ENCODE data around the gene NME1. TPM values are rescaled to one million over a fixed set of nuclear protein-coding genes. Genes with fewer than 3 reads are reported as not detected.
"Not testable (repeated sequence)": the region's sequence is repeated elsewhere in the genome, so short reads cannot be mapped to it uniquely, and the experiment has no call there.

The NME1 gene
- total RNA-seq: 98.0 TPM
- 10 to 100 TPM; 54.2 to 74.6 (median 57.4) TPM for polyA plus RNA-seq (ENCODE audit: insufficient read depth in 1 of 8, insufficient read length in 8 of 8, low replicate concordance in 1 of 8)
- long read RNA-seq, donor 1, transcript NME1-203 (5 exons, 940 nt): major isoform, 28 of 29 reads
- long read RNA-seq, donor 1, partial matches to known transcripts: 0 of 29 reads
- long read RNA-seq, donor 1, other reads (novel, unspliced or antisense): 0 of 29 reads
- long read RNA-seq, donor 2, transcript NME1-203 (5 exons, 940 nt): major isoform, 8 of 8 reads
- long read RNA-seq, donor 2, partial matches to known transcripts: 0 of 8 reads
- long read RNA-seq, donor 2, other reads (novel, unspliced or antisense): 0 of 8 reads
- long read RNA-seq, donor 3, transcript NME1-203 (5 exons, 940 nt): major isoform, 57 of 63 reads
- long read RNA-seq, donor 3, partial matches to known transcripts: 5 of 63 reads
- long read RNA-seq, donor 3, other reads (novel, unspliced or antisense): 0 of 63 reads
- long read RNA-seq, donor 4, transcript NME1-203 (5 exons, 940 nt): major isoform, 66 of 68 reads
- long read RNA-seq, donor 4, partial matches to known transcripts: 0 of 68 reads
- long read RNA-seq, donor 4, other reads (novel, unspliced or antisense): 0 of 68 reads
- long read RNA-seq, donor 5, transcript NME1-203 (5 exons, 940 nt): major isoform, 156 of 185 reads
- long read RNA-seq, donor 5, partial matches to known transcripts: 26 of 185 reads
- long read RNA-seq, donor 5, other reads (novel, unspliced or antisense): 0 of 185 reads
- long read RNA-seq, donor 6, transcript NME1-203 (5 exons, 940 nt): major isoform, 157 of 176 reads
- long read RNA-seq, donor 6, partial matches to known transcripts: 15 of 176 reads
- long read RNA-seq, donor 6, other reads (novel, unspliced or antisense): 0 of 176 reads
- long read RNA-seq, donor 7, transcript NME1-203 (5 exons, 940 nt): major isoform, 103 of 125 reads
- long read RNA-seq, donor 7, partial matches to known transcripts: 19 of 125 reads
- long read RNA-seq, donor 7, other reads (novel, unspliced or antisense): 0 of 125 reads
- long read RNA-seq, donor 8, transcript NME1-203 (5 exons, 940 nt): major isoform, 47 of 56 reads
- long read RNA-seq, donor 8, partial matches to known transcripts: 8 of 56 reads
- long read RNA-seq, donor 8, other reads (novel, unspliced or antisense): 0 of 56 reads
- long read RNA-seq, donor 9, transcript NME1-203 (5 exons, 940 nt): major isoform, 54 of 72 reads
- long read RNA-seq, donor 9, transcript NME1-202 (6 exons, 986 nt): minor isoform, 7 of 72 reads
- long read RNA-seq, donor 9, partial matches to known transcripts: 10 of 72 reads
- long read RNA-seq, donor 9, other reads (novel, unspliced or antisense): 0 of 72 reads
- long read RNA-seq, donor 10, transcript NME1-203 (5 exons, 940 nt): major isoform, 86 of 115 reads
- long read RNA-seq, donor 10, partial matches to known transcripts: 24 of 115 reads
- long read RNA-seq, donor 10, other reads (novel, unspliced or antisense): 0 of 115 reads
- long read RNA-seq, donor 11, transcript NME1-203 (5 exons, 940 nt): major isoform, 53 of 66 reads
- long read RNA-seq, donor 11, partial matches to known transcripts: 12 of 66 reads
- long read RNA-seq, donor 11, other reads (novel, unspliced or antisense): 0 of 66 reads

DNA sequence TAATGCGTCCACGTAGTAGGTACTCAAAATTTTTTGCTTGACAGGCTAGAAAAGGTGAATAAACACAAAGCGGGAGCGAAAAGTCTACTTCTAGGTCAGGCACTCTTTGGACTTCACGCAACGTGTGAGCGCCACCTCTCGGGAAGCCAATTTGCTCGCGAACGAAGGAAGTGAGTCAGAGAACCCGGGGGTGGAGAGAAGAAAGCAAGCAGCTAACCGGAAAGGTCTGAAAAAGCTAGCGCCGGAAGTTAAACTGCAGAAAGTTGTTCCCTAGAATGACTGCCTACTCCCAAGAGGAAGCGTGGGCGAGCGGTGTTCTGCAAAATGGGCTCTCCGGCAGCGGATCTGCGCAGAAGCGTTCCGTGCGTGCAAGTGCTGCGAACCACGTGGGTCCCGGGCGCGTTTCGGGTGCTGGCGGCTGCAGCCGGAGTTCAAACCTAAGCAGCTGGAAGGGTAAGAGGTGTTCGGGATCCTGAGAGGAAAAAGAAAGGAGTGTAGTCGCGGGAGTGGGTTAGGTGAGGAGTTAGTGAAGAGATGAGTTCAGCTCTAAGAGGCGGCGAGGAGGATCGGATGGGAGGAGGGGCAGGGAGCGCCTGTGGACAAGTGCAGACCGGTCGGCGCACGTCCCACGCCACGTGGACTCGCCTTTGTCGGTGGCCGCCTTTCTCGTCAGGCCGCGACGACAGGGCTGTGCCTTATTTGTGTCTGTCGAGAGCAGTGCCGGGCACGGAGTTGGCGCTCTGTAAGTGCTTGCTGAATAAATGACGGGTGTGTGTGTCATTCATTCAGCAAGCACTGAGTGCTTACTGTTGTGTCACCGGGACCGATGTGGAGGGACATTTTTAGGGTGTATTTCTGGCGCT lies at the start of gene NME1:
Gene NME1, plus strand, starts transcription at position 350 of the 863 bp plus-strand sequence. CDS start 2,096 bp downstream, outside the sequence.
- Histone ChIP-seq H3K27me3 (ENCODE audit: control insufficient read depth, insufficient read depth, low read length) (no peaks in the 10 kb centered on the region), H3K9me3 (replicated peaks; ENCODE audit: control insufficient read depth, low read depth, low read length) (no peaks in the 10 kb centered on the region)
- 0% methylated on average over 54 of the region's 60 CpGs for WGBS (ENCODE audit: insufficient coverage)

DNA sequence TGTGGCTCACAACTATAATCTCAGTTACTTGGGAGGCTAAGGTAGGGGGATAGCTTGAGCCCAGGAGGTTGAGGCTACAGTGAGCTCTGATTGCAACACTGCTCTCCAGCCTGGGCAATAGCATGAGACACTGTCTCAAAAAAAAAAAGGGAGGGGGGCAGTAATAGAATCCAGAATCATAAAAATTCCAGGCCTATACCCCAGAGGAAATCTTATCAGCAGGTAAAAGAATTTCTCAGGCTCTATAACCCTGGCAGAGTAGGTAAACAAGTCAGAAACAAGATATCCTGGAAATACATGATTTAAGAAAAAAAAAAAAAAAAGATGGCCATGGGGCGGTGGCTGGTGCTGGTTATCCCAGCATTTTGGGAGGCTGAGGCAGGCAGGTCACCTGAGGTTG lies 45.6 kb upstream of the NME1 start:
- WGBS (ENCODE audit: insufficient coverage): 100% methylated on average over 1 of the region's 1 CpG
- H3K36me3 ChIP-seq (ENCODE audit: control insufficient read depth, insufficient read depth, low read length): peaks cover 4% of the 10 kb centered on the region
- no peaks in the 10 kb centered on the region for H3K27me3 ChIP-seq (ENCODE audit: control insufficient read depth, insufficient read depth, low read length)
- no peaks in the 10 kb centered on the region for H3K9me3 ChIP-seq (replicated peaks; ENCODE audit: control insufficient read depth, low read depth, low read length)
- no peak overlapping the region for H3K27ac ChIP-seq (ENCODE audit: low read length)
- DNase-seq: no peak
- no peak overlapping the region for H3K4me3 ChIP-seq (ENCODE audit: low read length)
- H3K4me1 ChIP-seq (ENCODE audit: control insufficient read depth, insufficient read depth, low read length): peaks cover 9% of the 10 kb centered on the region

More for the DNA sequence above, at the start of gene NME1:
- DNase-seq: peak; percentile 100
- peaks cover 5% of the 10 kb centered on the region for H3K4me1 ChIP-seq (ENCODE audit: control insufficient read depth, insufficient read depth, low read length)
- H3K27ac ChIP-seq (ENCODE audit: low read length): peak within 1 kb of the TSS; percentile 97
- peak within 1 kb of the TSS; percentile 87 for H3K4me3 ChIP-seq (ENCODE audit: low read length)
- peaks cover 11% of the 10 kb centered on the region for H3K36me3 ChIP-seq (ENCODE audit: control insufficient read depth, insufficient read depth, low read length)

DNA sequence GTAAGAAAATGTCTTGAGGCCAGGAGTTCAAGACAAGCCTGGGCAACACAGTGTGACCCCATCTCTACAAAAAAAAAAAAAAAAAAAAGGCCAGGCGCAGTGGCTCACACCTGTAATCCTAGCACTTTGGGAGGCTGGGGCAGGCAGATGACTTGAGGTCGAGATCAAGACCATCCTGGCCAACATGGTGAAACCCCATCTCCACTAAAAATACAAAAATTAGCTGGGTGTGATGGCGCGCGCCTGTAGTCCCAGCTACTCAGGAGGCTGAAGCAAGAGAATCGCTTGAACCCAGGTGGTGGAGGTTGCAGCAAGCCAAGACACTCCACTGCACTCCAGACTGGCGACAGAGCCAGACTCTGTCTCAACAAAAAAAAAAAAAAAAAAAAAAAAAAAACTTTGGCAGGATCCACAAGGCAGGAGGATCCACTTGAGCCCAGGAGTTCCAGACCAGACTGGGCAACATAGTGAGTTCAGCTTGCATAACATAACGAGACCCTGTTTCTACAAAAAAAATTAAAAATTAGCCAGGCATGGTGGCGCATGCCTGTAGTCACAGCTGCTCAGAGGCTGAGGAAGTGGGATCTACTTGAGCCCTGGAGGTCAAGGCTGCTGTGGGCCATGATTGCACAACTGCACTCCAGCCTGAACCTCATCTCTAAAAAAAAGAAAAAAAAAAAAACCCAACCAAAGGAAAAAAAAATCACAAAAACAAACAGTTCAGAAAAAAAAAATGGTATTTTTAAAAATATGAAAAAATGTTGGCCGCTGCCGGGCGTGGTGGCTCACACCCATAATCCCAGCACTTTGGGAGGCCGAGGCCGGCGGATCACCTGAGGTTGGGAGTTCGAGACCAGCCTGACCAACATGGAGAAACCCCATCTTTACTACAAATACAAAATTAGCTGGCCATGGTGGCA lies 40.8 kb upstream of the NME1 start:
- peak; percentile 42 for DNase-seq
- WGBS (ENCODE audit: insufficient coverage): no CpG with 5 or more reads among the region's 16 CpGs
- H3K4me3 ChIP-seq (ENCODE audit: low read length); H3K27me3 ChIP-seq (ENCODE audit: control insufficient read depth, insufficient read depth, low read length); H3K9me3 ChIP-seq (replicated peaks; ENCODE audit: control insufficient read depth, low read depth, low read length); H3K36me3 ChIP-seq (ENCODE audit: control insufficient read depth, insufficient read depth, low read length); H3K27ac ChIP-seq (ENCODE audit: low read length); H3K4me1 ChIP-seq (ENCODE audit: control insufficient read depth, insufficient read depth, low read length): not testable (repeated sequence)

DNA sequence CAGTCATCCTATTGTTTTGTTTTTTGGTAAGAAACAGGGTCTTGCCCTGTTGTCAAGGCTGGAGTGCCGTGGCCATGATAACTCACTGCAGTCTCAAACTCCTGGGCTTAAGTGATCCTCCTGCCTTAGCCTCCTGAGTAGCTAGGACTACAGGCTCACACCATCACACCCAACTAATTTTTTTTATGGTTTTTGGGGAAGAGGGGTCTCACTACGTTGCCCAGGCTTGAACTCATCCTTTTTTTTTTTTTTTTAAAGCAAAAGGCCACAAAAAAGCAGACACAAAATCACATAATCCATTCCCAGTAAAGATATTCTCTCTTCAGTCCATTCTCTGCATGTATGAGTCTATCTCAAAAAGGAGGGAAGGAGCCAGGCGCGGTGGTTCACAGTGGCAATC lies 38.2 kb upstream of the NME1 start:
- Histone ChIP-seq H3K27me3 (ENCODE audit: control insufficient read depth, insufficient read depth, low read length) (no peaks in the 10 kb centered on the region), H3K27ac (ENCODE audit: low read length) (no peak overlapping the region), H3K36me3 (ENCODE audit: control insufficient read depth, insufficient read depth, low read length) (no peaks in the 10 kb centered on the region), H3K4me3 (ENCODE audit: low read length) (no peak overlapping the region), H3K9me3 (replicated peaks; ENCODE audit: control insufficient read depth, low read depth, low read length) (no peaks in the 10 kb centered on the region), H3K4me1 (ENCODE audit: control insufficient read depth, insufficient read depth, low read length) (peaks cover 14% of the 10 kb centered on the region)
- no CpG with 5 or more reads among the region's 4 CpGs for WGBS (ENCODE audit: insufficient coverage)
- no peak for DNase-seq

DNA sequence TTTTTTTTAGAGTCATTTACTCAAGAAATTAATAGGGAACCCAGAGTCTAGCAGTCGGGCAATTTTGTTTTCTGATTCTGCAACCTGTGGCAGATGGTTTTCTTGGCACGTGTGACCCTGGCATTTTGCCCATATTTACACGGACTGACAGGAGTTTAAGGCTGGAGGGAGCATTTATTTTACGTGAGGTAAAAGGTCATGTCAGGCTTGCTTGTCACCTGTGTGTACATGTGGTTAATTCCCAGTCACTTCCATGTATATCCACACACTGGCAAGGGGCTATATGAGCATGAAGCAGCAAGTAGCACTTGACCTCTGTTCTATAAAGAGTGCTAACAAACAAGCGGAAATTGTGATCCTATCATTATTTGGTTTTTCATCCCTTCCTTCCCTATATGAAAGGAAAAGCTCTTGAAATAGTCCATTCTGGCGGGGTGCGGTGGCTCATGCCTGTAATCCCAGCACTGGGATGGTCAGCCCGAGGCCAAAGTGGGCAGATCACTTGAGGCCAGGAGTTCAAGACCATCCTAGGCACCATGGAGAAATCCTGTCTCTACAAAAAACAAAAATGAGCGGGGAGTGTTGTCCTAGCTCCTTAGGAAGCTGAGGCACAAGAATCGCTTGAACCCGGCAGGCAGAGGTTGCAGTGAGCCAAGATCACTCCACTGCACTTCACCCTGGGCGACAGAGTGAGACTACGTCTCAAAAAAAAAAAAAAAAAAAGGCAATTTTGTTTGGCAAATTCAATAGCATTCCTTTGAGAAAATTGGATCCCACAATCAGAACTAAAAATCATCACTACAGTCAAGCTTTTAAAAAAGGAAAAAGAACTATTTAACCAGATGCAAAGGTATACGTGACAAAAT lies 34.8 kb upstream of the NME1 start:
- DNase-seq: peak; percentile 33
- H3K4me3 ChIP-seq (ENCODE audit: low read length): no peak overlapping the region
- H3K27me3 ChIP-seq (ENCODE audit: control insufficient read depth, insufficient read depth, low read length): no peaks in the 10 kb centered on the region
- WGBS (ENCODE audit: insufficient coverage): 77% methylated on average over 3 of the region's 14 CpGs
- no peaks in the 10 kb centered on the region for H3K36me3 ChIP-seq (ENCODE audit: control insufficient read depth, insufficient read depth, low read length)
- no peaks in the 10 kb centered on the region for H3K9me3 ChIP-seq (replicated peaks; ENCODE audit: control insufficient read depth, low read depth, low read length)
- H3K27ac ChIP-seq (ENCODE audit: low read length): no peak overlapping the region
- H3K4me1 ChIP-seq (ENCODE audit: control insufficient read depth, insufficient read depth, low read length): peaks cover 13% of the 10 kb centered on the region

DNA sequence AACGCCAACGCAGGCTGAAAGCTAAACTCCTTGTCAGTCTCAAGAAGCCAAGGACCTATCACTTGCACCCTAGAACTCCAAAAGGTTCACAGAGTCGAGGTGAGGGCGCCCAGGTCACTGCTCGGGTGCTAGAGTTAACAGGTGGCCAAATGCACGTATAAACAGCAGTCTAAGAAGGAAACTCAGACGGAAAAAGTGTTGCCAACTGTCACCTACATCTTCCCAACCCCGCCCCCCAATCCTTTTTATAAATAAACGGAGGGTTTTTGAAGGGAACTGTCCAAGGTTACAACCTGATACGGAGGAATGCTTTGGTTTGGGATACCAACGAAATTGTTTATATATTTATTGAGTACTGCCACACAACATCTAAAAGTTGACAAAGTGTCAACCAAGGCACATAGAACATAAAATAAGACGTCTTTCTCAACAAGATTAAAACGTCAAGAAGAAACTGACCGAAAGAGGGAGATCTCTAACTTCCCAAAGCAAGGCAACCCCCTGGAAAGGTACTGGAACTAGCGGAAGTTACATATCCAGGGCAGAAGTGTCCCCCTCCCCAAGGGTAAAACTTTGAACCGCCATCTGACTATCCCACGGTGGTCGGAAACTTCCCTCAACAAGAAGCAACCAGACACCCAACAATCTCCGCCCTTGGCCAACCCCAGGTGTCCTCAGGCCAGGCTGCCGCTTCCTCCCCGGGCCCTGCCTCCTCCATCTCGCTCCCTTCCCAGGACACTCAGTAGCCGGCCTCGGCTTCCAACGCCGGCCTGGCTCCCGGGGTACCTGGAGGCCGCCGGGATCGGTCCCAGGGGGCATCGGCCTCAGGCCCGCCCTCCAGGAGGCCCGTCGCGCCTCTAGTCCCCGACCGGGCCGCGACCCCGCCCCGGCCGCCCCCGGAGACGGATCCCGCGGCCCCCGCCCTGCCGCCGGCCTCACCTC lies 33.7 kb upstream of the NME1 start:
- peak; percentile 89 for DNase-seq
- no peaks in the 10 kb centered on the region for H3K36me3 ChIP-seq (ENCODE audit: control insufficient read depth, insufficient read depth, low read length)
- peaks cover 13% of the 10 kb centered on the region for H3K4me1 ChIP-seq (ENCODE audit: control insufficient read depth, insufficient read depth, low read length)

DNA sequence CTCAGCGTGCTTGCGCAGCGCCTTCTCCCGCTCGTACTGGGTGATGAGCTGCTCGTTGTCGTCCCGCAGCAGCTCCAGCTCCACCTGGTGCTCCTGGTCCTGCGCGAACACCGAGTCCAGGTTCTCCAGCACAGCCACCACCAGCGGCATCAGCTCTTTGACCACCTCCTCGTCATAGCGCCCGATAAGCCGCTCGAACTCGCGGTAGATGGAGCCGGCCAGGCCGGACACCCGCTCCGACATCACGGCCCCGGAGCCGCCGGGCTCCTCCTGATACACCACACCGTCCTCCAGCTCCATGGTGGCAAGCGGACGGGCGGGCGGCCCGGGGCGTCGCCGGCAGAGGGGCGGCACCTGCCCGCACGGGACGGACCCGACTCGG lies 33.0 kb upstream of the NME1 start:
- Histone ChIP-seq H3K9me3 (replicated peaks; ENCODE audit: control insufficient read depth, low read depth, low read length) (no peaks in the 10 kb centered on the region), H3K4me1 (ENCODE audit: control insufficient read depth, insufficient read depth, low read length) (peaks cover 13% of the 10 kb centered on the region), H3K27me3 (ENCODE audit: control insufficient read depth, insufficient read depth, low read length) (no peaks in the 10 kb centered on the region), H3K4me3 (ENCODE audit: low read length) (peak overlapping the region; percentile 79), H3K27ac (ENCODE audit: low read length) (peak overlapping the region; percentile 97), H3K36me3 (ENCODE audit: control insufficient read depth, insufficient read depth, low read length) (no peaks in the 10 kb centered on the region)
- DNase-seq: no peak
- WGBS (ENCODE audit: insufficient coverage): under 1% methylated on average over 42 of the region's 42 CpGs

More for the DNA sequence above, 33.7 kb upstream of the NME1 start:
- Histone ChIP-seq H3K27me3 (ENCODE audit: control insufficient read depth, insufficient read depth, low read length) (no peaks in the 10 kb centered on the region), H3K27ac (ENCODE audit: low read length) (peak overlapping the region; percentile 97), H3K9me3 (replicated peaks; ENCODE audit: control insufficient read depth, low read depth, low read length) (no peaks in the 10 kb centered on the region), H3K4me3 (ENCODE audit: low read length) (peak overlapping the region; percentile 79)
- under 1% methylated on average over 28 of the region's 49 CpGs for WGBS (ENCODE audit: insufficient coverage)
